ENCODE measurements around the gene TANGO2. TPM values are rescaled to one million over a fixed set of nuclear protein-coding genes. Genes with fewer than 3 reads are reported as not detected.
"Not testable (repeated sequence)": the region's sequence is repeated elsewhere in the genome, so short reads cannot be mapped to it uniquely, and the experiment has no call there.

Gene TANGO2
- polyA plus RNA-seq, 1 donor from 2014 or later = 12.7 TPM

- Histone ChIP-seq H3K27me3 (ENCODE audit: insufficient read depth, low read depth, low read length) (no peaks in the 10 kb centered on the region), H3K9ac (ENCODE audit: low read length) (no peak overlapping the region), H3K9me3 (ENCODE audit: low read length) (no peaks in the 10 kb centered on the region), H2AFZ (ENCODE audit: low read depth, low read length) (no peak overlapping the region), H3K27ac (ENCODE audit: low read length) (no peak overlapping the region), H3F3A (ENCODE audit: insufficient read depth, low read length, poor library complexity, severe bottlenecking) (no peaks in the 10 kb centered on the region), H3K4me2 (ENCODE audit: low read length) (no peak overlapping the region), H3K36me3 (ENCODE audit: insufficient read depth, low read length) (no peaks in the 10 kb centered on the region), H3K4me3 (ENCODE audit: low read length) (no peak overlapping the region), H4K20me1 (ENCODE audit: insufficient read depth) (no peaks in the 10 kb centered on the region), H3K79me2 (replicated peaks; ENCODE audit: insufficient read depth, low read length) (no peaks in the 10 kb centered on the region), H3K9me2 (ENCODE audit: insufficient read depth, low read length) (no peaks in the 10 kb centered on the region)
- TF ChIP-seq SMC3 (conservative IDR thresholded peaks at IDR 0.05; ENCODE audit: poor library complexity) (no peak), EZH2 (IDR thresholded peaks at IDR 0.05; ENCODE audit: borderline replicate concordance, insufficient read depth, low read length, poor library complexity, severe bottlenecking) (no peak), MXI1 (conservative IDR thresholded peaks at IDR 0.05; ENCODE audit: poor library complexity, severe bottlenecking) (no peak), POLR2AphosphoS5 (IDR thresholded peaks at IDR 0.05) (no peak), REST (IDR thresholded peaks at IDR 0.05; ENCODE audit: borderline replicate concordance) (no peak), CTCF (IDR thresholded peaks at IDR 0.05; ENCODE audit: poor library complexity, severe bottlenecking) (no peak), TAF1 (IDR thresholded peaks at IDR 0.05; ENCODE audit: low read depth) (no peak), EP300 (conservative IDR thresholded peaks at IDR 0.05; ENCODE audit: poor library complexity, severe bottlenecking) (no peak), RAD21 (conservative IDR thresholded peaks at IDR 0.05) (no peak)
Observed at GRCh38 chr22:20066617-20067383, 45.9 kb downstream of the TANGO2 start.

GRCh38 chr22:20067384-20067682 is 46.4 kb downstream of the TANGO2 start:
- not testable (repeated sequence) for H3K9me2 ChIP-seq (ENCODE audit: insufficient read depth, low read length); H3K4me2 ChIP-seq (ENCODE audit: low read length); H3K27me3 ChIP-seq (ENCODE audit: insufficient read depth, low read depth, low read length); H3K4me3 ChIP-seq (ENCODE audit: low read length); H2AFZ ChIP-seq (ENCODE audit: low read depth, low read length); H3K79me2 ChIP-seq (replicated peaks; ENCODE audit: insufficient read depth, low read length); H4K20me1 ChIP-seq (ENCODE audit: insufficient read depth); H3K9me3 ChIP-seq (ENCODE audit: low read length); H3K36me3 ChIP-seq (ENCODE audit: insufficient read depth, low read length); H3F3A ChIP-seq (ENCODE audit: insufficient read depth, low read length, poor library complexity, severe bottlenecking); H3K27ac ChIP-seq (ENCODE audit: low read length); H3K9ac ChIP-seq (ENCODE audit: low read length)

Data from neural cell (in vitro differentiated cells).